T-helper 2 cell treated with Interferon-gamma antibody and Interleukin-4, amounts not matched to agents 100 ng/mL and 5 ng/mL, for 36 hours (primary cell): ENCODE data around the gene CPS1. TPM values are rescaled to one million over a fixed set of nuclear protein-coding genes. Genes with fewer than 3 reads are reported as not detected.

Experiments
- intact Hi-C: fragments of 100-400 bp; cut with micrococcal nuclease; formaldehyde crosslinking; loops from one replicate; pipeline ENCODE4 v1.15.1; 2023
- total RNA-seq: library from RNA; stranded (reverse); gene quantifications from 2 replicates; pipeline ENCODE4 v1.2.3, GENCODE V29; 2022

The CPS1 gene
- total RNA-seq, 1 donor from 2014 or later, result 1.2 TPM

- intact Hi-C loops, result no loop called here
Observed at GRCh38 chr2:210604666-210605065, 48.3 kb downstream of the CPS1 start.

- intact Hi-C loops, result no loop called here
Observed at GRCh38 chr2:210606001-210606400, 49.6 kb downstream of the CPS1 start.

GRCh38 chr2:210611466-210611865 lies 55.1 kb downstream of the CPS1 start:
- intact Hi-C loops, result no loop called here

GRCh38 chr2:210616074-210616473 lies 59.7 kb downstream of the CPS1 start:
- intact Hi-C loops, result no loop called here

GRCh38 chr2:210617318-210617717 lies 60.9 kb downstream of the CPS1 start:
- intact Hi-C loops, result loop anchor here (1.0 kb wide), 2 partner anchors 418 to 541 kb away; no protein-coding TSS in a partner anchor

GRCh38 chr2:210617732-210618330 lies 61.4 kb downstream of the CPS1 start:
- intact Hi-C loops, result loop anchor here (1.0 kb wide), 2 partner anchors 417 to 540 kb away; no protein-coding TSS in a partner anchor

- intact Hi-C loops, result no loop called here
Observed at GRCh38 chr2:210620456-210620855, 64.1 kb downstream of the CPS1 start.

- intact Hi-C loops, result no loop called here
Observed at GRCh38 chr2:210623506-210623905, 67.1 kb downstream of the CPS1 start.

GRCh38 chr2:210626849-210627248 lies 70.5 kb downstream of the CPS1 start:
- intact Hi-C loops, result no loop called here

- intact Hi-C loops, result no loop called here
Observed at GRCh38 chr2:210630873-210631560, 74.6 kb downstream of the CPS1 start.

GRCh38 chr2:210633699-210634098 lies 77.3 kb downstream of the CPS1 start:
- intact Hi-C loops, result no loop called here

GRCh38 chr2:210635257-210635656 lies 78.9 kb downstream of the CPS1 start:
- intact Hi-C loops, result no loop called here

- intact Hi-C loops, result no loop called here
Observed at GRCh38 chr2:210642333-210642732, 85.9 kb downstream of the CPS1 start.

- intact Hi-C loops, result no loop called here
Observed at GRCh38 chr2:210647151-210647550, 90.8 kb downstream of the CPS1 start.

GRCh38 chr2:210654091-210654490 lies 97.7 kb downstream of the CPS1 start:
- intact Hi-C loops, result no loop called here

GRCh38 chr2:210655229-210655975 lies 99.0 kb downstream of the CPS1 start:
- intact Hi-C loops, result no loop called here

GRCh38 chr2:210657874-210658273 lies 101.5 kb downstream of the CPS1 start:
- intact Hi-C loops, result no loop called here

- intact Hi-C loops, result no loop called here
Observed at GRCh38 chr2:210660751-210661150, 104.4 kb downstream of the CPS1 start.

GRCh38 chr2:210662560-210662959 lies 106.2 kb downstream of the CPS1 start:
- intact Hi-C loops, result no loop called here

GRCh38 chr2:210663631-210664089 lies 107.3 kb downstream of the CPS1 start:
- intact Hi-C loops, result no loop called here

- intact Hi-C loops, result no loop called here
Observed at GRCh38 chr2:210667711-210668110, 111.3 kb downstream of the CPS1 start.

- intact Hi-C loops, result no loop called here
Observed at GRCh38 chr2:210671065-210671464, 114.7 kb downstream of the CPS1 start.
